NCI-H2107 (cell line): Measurements from ENCODE around the gene GPN1.
"Not testable (repeated sequence)": the region's sequence is repeated elsewhere in the genome, so short reads cannot be mapped to it uniquely, and the experiment has no call there.

Source experiments
- DNase-seq: peaks from one replicate; lab custom pipeline; 2025; lab: John Stamatoyannopoulos, UW

The GPN1 gene

DNA sequence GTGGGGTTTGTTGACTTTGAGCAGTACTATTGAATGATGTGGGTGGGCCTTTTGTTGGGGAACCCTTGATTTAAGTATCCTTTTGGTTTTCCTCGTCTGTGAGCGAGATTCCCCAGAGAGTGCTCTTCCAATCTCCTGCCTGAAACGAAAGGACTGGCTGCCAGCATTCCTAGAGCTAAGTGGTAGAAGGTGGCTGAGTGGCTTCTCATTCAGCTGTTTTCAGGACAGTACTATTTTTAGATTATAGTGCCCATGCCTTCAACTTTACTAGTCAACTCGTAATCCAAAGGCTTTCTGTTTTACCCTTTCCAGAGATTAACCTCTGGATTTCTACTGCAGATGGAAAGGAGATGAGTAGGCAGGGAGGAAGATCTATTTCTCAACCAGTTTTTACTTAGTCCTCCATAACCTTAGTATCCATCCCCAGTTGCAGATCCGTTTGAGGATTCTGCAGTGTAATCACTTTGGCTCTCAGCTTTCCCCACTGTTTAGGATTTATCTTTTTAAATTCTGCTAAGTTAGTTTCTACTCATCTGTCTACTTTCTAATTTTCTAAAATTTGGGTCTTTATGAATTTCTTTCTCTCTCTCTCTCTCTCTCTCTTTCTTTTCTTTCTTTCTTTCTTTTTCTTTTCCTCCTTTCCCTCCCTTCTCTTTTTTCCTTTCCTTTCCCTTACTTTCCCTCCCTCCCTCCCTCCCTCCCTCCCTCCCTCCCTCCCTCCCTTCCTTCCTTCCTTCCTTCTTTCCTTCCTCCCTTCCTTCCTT lies 44.1 kb downstream of the GPN1 start:
- no peak for DNase-seq

DNA sequence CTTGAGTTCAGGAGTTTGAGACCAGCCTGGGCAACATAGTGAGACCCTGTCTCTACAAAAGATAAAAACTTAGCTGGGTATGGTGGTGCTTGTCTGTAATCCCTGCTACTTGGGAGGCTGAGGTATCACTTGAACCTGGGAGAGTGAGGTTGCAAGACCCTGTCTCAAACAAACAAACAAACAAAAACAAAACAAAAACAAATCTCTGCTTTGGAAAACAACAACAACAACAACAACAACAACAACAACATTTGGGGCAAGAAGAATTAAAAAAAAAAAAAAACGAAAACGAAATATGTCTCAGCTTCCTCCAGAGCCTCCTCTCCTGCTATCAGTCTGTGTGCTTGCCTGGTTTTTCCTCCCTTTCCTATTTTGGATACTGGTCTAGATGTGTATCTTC lies 51.7 kb downstream of the GPN1 start:
- no peak for DNase-seq

- DNase-seq = no peak
These were observed 53.0 kb downstream of the GPN1 start for GRCh38 chr2:27681841-27682240.

DNA sequence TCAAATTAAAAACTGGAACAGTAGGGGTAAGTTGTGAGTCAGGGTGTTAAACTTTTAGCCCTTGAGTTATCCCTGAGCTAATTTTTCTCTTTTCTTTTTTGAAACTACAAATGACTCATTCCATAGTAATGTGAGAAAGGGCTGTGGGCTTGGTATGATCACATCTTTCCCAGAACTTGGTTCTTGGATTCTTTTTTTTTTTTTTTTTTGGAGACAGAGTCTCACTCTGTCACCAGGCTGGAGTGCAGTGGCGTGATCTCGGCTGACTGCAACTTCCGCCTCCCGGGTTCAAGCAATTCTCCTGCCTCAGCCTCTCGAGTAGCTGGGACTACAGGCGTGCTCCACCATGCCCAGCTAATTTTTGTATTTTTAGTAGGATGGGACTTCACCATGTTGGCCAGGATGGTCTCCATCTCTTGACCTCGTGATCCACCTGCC lies 53.5 kb downstream of the GPN1 start:
- not testable (repeated sequence) for DNase-seq

- DNase-seq = peak; percentile 73
These were observed 54.7 kb downstream of the GPN1 start for GRCh38 chr2:27683390-27684071.

GRCh38 chr2:27685006-27685405 lies 56.2 kb downstream of the GPN1 start:
- not testable (repeated sequence) for DNase-seq

- no peak for DNase-seq
These were observed 56.7 kb downstream of the GPN1 start for GRCh38 chr2:27685577-27685976.

DNA sequence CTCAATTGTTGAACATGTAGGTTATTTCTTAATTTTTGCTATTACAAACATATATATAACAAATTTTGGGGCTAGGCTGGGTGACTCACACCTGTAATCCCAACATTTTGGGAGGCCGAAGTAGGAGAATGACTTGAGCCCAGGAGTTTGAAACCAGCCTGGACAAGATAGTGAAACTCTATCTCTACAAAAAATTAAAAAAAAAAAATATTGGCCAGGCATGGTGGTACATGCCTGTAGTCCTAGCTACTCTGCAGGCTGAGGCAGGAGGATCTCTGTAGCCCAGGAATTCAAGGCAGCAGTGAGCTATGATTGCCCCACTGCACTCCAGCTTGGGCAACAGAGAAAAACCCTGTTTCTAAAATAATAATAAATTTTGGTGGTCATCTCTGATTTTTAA lies 58.4 kb downstream of the GPN1 start:
- DNase-seq = no peak

DNA sequence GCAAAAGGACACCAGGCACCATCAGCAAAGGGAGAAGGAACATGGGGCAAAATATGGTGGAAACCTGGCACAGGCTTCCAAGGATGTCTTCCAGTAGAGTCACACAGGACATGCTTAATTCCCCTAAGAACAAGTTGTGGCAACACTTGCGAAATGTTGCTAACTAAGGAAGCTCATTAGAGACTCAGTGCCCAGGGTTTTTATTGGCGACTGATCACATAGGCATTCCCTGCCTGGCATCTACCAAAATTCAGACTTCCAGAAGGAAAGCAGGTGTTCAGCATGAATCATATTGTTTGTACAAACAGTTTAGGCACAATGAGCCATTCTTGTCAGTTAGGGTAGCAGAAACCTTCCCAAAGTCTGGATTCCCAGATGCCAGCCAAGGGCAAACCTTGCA lies 60.6 kb downstream of the GPN1 start:
- no peak for DNase-seq

DNA sequence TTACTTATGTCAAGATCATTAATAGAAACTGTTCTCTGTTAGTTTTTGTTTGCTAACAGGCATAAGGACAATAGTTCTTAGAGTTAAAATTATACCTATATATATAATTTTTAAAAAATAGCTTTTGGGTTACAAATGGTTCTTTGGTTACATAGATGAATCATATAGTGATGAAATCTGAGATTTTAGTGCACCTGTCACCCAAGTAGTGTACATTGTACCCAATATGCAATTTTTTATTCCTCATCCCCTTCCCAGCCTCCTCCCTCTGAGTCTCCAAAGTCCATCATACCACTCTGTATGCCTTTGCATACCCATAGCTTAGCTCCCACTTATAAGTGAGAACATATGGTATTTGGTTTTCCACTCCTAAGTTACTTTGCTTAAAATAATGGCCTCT lies 61.2 kb downstream of the GPN1 start:
- no peak for DNase-seq

GRCh38 chr2:27697660-27698059 lies 68.8 kb downstream of the GPN1 start:
- DNase-seq = no peak
